22Rv1 (cell line): ENCODE results near the gene SLC8A1.

Source experiments
- ZFX ChIP-seq: fragments of 450-650 bp; IDR thresholded peaks from 2 replicates; pipeline ENCODE4 v1.6.1; 2017; ENCODE audit warnings: antibody characterized with exemption, borderline replicate concordance
- TF ChIP-seq, protein P1 (sequence below): fragments of 450-650 bp; IDR thresholded peaks from 2 replicates; pipeline ENCODE4 v1.5.1; 2017; ENCODE audit warnings: mild to moderate bottlenecking

DNA sequence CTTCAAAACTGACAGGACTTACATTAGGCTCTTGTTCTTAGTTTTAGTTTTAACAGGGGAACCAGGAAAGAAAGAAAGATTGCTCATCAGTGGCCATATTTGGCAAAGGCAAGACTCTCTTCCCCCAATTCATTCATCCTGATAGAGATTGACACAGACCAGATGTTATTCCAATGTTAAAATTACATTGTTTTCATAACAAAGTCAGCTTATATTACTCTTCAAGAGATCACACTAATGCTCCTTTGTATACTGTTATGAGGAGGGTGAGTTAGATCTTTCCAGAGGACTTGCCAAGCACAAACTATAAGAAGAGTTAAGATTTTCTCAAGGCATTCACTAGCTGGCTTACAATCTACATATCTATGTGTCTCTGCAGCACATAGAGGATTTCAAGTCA lies 252.1 kb downstream of the SLC8A1 start:
- TF ChIP-seq, protein P1, sequence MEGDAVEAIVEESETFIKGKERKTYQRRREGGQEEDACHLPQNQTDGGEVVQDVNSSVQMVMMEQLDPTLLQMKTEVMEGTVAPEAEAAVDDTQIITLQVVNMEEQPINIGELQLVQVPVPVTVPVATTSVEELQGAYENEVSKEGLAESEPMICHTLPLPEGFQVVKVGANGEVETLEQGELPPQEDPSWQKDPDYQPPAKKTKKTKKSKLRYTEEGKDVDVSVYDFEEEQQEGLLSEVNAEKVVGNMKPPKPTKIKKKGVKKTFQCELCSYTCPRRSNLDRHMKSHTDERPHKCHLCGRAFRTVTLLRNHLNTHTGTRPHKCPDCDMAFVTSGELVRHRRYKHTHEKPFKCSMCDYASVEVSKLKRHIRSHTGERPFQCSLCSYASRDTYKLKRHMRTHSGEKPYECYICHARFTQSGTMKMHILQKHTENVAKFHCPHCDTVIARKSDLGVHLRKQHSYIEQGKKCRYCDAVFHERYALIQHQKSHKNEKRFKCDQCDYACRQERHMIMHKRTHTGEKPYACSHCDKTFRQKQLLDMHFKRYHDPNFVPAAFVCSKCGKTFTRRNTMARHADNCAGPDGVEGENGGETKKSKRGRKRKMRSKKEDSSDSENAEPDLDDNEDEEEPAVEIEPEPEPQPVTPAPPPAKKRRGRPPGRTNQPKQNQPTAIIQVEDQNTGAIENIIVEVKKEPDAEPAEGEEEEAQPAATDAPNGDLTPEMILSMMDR, result no peak
- TF ChIP-seq ZFX, result no peak
